ENCODE measurements around the gene NUP62CL. TPM values are rescaled to one million over a fixed set of nuclear protein-coding genes. Genes with fewer than 3 reads are reported as not detected.
A peak's percentile ranks its signal among the peaks of the same experiment; 100 is the strongest.

Gene NUP62CL, protein sequence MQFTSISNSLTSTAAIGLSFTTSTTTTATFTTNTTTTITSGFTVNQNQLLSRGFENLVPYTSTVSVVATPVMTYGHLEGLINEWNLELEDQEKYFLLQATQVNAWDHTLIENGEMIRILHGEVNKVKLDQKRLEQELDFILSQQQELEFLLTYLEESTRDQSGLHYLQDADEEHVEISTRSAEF
- 21.1 TPM for total RNA-seq (2021; ENCODE audit: unreplicated experiment)
- polyA plus RNA-seq (2012): 14.6 and 20.8 TPM in 2 replicates
- Bru-seq, nascent RNA: percentile 68 among the genes with signal in this experiment
- percentile 56 among the genes with signal in this experiment for BruChase-seq, experiment 1, labeled RNA remaining after a 6-hour chase
- percentile 60 among the genes with signal in this experiment for BruChase-seq, experiment 2, labeled RNA remaining after a 2-hour chase
- long read RNA-seq, partial matches to known transcripts: 0 of 5 reads
- long read RNA-seq, other reads (novel, unspliced or antisense): 4 of 5 reads

DNA sequence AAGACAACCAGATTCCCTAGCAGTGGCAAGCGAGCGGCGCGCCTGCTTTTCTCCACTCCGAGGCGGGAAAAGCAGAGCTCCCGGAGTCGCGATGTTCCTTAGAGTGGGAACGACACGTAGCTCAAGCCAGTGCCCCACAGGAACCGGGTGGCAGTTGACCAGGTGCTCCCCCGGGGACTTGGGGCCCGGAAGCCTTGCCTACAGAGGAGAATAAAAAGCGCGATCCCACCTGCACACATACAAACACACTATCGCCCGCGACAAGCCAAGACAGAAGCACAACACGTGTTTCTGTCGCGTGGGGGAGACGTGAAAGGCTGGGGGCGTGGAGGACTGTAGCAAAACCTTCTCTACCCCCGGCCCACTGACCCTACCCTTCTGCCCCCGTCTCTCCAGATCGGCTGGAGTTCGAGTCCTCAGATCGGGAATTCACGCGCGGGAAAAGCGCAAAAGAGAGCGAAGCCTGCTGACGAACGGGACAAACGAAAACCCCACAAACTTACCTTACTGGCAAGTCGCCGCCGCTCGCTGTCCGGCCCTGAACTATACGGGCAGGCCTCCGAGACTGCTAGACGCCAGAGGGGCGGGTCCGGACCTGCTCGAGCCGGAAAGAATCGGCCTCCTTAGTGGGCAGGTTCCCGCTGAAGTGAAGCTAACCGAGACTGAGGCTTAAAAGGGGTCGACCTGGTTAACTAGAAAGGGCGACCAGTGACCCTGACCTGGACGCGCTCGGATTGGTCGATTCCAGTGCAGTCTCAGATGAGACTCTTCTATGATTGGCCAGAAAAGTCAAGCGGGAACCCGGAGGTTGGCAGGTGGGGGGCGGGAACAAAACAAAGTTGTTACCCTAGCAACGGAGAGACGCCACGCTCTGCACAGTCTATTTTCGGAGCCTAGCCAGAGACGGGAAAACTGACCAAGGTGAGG is at the start of gene NUP62CL, which contains the start of gene DNAAF6:
Gene NUP62CL (minus strand): TSS at position 664 of the 927 bp plus-strand sequence. CDS start 31,287 bp downstream, outside the sequence.
Gene DNAAF6 (plus strand): TSS at position 842 of the 927 bp plus-strand sequence. CDS start 6,265 bp downstream, outside the sequence.
- POLR2A ChIA-PET: no interaction called here
- Histone ChIP-seq H3K27ac (ENCODE audit: low read depth, low read length) (peak within 1 kb of the TSS; percentile 65), H3K9ac (ENCODE audit: low read length) (peak within 1 kb of the TSS; percentile 81), H2AFZ (ENCODE audit: low read depth, low read length, poor library complexity, severe bottlenecking) (peak within 1 kb of the TSS; percentile 74), H3K4me1 (ENCODE audit: control insufficient read depth in 1 of 2, insufficient read depth in 2 of 2, low read length in 2 of 2) (peaks cover 0 to 13% of the 10 kb centered on the region in 2 experiments; a peak in 3 of 4 replicates), H3K9me3 (ENCODE audit: control insufficient read depth in 1 of 2, insufficient read depth in 1 of 2, low read depth in 1 of 2, low read length in 2 of 2) (no peaks in the 10 kb centered on the region), H3K9me2 (ENCODE audit: insufficient read depth) (no peaks in the 10 kb centered on the region), H3K36me3 (ENCODE audit: control insufficient read depth in 1 of 2, insufficient read depth in 2 of 2, low read length in 2 of 2) (no peaks in the 10 kb centered on the region), H3K4me2 (ENCODE audit: low read length) (peak within 1 kb of the TSS; percentile 88), H3K79me2 (ENCODE audit: insufficient read depth, low read length) (peaks cover 11% of the 10 kb centered on the region; the same call in 1 of the 2 replicates), H4K20me1 (ENCODE audit: insufficient read depth) (no peaks in the 10 kb centered on the region), H3K4me3 (replicated peaks in 1 of 2; ENCODE audit: low read depth in 1 of 2, low read length in 2 of 2) (peak within 1 kb of the TSS; percentile 66 to 71), H3K27me3 (ENCODE audit: insufficient read depth, low read length) (no peaks in the 10 kb centered on the region)
- ATAC-seq (peak; percentile 95), DNase-seq (ENCODE audit: low read depth, low spot score) (peak; percentile 80)
- intact Hi-C loops (cut with micrococcal nuclease): loop anchor here (10.0 kb wide), 1 partner anchor 71 kb away; no protein-coding TSS in a partner anchor
- RAD21 ChIA-PET (ENCODE audit: low non-redundant PET in 1 of 2, low total read pairs in 2 of 2, uncharacterized antibody in 2 of 2, unreplicated experiment in 2 of 2): no interaction called here
- no TSS peak for BruUV-seq (replicated peaks)
- CTCF ChIA-PET: no interaction called here
- TF ChIP-seq SRF (IDR thresholded peaks at IDR 0.05; ENCODE audit: low read depth): no peak
- TF ChIP-seq, protein P1, sequence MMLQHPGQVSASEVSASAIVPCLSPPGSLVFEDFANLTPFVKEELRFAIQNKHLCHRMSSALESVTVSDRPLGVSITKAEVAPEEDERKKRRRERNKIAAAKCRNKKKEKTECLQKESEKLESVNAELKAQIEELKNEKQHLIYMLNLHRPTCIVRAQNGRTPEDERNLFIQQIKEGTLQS (IDR thresholded peaks at IDR 0.05): no peak
- TF ChIP-seq, protein P2, sequence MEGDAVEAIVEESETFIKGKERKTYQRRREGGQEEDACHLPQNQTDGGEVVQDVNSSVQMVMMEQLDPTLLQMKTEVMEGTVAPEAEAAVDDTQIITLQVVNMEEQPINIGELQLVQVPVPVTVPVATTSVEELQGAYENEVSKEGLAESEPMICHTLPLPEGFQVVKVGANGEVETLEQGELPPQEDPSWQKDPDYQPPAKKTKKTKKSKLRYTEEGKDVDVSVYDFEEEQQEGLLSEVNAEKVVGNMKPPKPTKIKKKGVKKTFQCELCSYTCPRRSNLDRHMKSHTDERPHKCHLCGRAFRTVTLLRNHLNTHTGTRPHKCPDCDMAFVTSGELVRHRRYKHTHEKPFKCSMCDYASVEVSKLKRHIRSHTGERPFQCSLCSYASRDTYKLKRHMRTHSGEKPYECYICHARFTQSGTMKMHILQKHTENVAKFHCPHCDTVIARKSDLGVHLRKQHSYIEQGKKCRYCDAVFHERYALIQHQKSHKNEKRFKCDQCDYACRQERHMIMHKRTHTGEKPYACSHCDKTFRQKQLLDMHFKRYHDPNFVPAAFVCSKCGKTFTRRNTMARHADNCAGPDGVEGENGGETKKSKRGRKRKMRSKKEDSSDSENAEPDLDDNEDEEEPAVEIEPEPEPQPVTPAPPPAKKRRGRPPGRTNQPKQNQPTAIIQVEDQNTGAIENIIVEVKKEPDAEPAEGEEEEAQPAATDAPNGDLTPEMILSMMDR (IDR thresholded peaks at IDR 0.05 in 2 of 3, conservative IDR thresholded peaks at IDR 0.05 in 1 of 3; ENCODE audit: borderline replicate concordance in 1 of 3, insufficient read depth in 1 of 3, low read depth in 2 of 3, low read length in 2 of 3): no peak
- TF ChIP-seq EZH2 (IDR thresholded peaks at IDR 0.05): no peak
- no peak for TF ChIP-seq EZH2phosphoT487 (IDR thresholded peaks at IDR 0.05; ENCODE audit: borderline replicate concordance)
- peak; percentile 71 for TF ChIP-seq POLR2AphosphoS5 (IDR thresholded peaks at IDR 0.05; ENCODE audit: low read depth, low read length)
- TF ChIP-seq TCF7L2 (IDR thresholded peaks at IDR 0.05; ENCODE audit: borderline replicate concordance, extremely low read depth, insufficient read depth, insufficient read length): no peak
- no peak for TF ChIP-seq EGR1 (IDR thresholded peaks at IDR 0.05; ENCODE audit: low read depth)
- TF ChIP-seq, protein P3, sequence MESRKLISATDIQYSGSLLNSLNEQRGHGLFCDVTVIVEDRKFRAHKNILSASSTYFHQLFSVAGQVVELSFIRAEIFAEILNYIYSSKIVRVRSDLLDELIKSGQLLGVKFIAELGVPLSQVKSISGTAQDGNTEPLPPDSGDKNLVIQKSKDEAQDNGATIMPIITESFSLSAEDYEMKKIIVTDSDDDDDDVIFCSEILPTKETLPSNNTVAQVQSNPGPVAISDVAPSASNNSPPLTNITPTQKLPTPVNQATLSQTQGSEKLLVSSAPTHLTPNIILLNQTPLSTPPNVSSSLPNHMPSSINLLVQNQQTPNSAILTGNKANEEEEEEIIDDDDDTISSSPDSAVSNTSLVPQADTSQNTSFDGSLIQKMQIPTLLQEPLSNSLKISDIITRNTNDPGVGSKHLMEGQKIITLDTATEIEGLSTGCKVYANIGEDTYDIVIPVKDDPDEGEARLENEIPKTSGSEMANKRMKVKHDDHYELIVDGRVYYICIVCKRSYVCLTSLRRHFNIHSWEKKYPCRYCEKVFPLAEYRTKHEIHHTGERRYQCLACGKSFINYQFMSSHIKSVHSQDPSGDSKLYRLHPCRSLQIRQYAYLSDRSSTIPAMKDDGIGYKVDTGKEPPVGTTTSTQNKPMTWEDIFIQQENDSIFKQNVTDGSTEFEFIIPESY (IDR thresholded peaks at IDR 0.05; ENCODE audit: extremely low read depth, insufficient replicate concordance, low read length): no peak
- no peak for TF ChIP-seq ZFX (IDR thresholded peaks at IDR 0.05)
- TF ChIP-seq, protein P4, sequence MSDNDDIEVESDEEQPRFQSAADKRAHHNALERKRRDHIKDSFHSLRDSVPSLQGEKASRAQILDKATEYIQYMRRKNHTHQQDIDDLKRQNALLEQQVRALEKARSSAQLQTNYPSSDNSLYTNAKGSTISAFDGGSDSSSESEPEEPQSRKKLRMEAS (IDR thresholded peaks at IDR 0.05): peak; percentile 40; the same call in 1 of the 2 replicates
- peak; percentile 62 for TF ChIP-seq SP1 (IDR thresholded peaks at IDR 0.05; ENCODE audit: low read depth)
- TF ChIP-seq, protein P5, sequence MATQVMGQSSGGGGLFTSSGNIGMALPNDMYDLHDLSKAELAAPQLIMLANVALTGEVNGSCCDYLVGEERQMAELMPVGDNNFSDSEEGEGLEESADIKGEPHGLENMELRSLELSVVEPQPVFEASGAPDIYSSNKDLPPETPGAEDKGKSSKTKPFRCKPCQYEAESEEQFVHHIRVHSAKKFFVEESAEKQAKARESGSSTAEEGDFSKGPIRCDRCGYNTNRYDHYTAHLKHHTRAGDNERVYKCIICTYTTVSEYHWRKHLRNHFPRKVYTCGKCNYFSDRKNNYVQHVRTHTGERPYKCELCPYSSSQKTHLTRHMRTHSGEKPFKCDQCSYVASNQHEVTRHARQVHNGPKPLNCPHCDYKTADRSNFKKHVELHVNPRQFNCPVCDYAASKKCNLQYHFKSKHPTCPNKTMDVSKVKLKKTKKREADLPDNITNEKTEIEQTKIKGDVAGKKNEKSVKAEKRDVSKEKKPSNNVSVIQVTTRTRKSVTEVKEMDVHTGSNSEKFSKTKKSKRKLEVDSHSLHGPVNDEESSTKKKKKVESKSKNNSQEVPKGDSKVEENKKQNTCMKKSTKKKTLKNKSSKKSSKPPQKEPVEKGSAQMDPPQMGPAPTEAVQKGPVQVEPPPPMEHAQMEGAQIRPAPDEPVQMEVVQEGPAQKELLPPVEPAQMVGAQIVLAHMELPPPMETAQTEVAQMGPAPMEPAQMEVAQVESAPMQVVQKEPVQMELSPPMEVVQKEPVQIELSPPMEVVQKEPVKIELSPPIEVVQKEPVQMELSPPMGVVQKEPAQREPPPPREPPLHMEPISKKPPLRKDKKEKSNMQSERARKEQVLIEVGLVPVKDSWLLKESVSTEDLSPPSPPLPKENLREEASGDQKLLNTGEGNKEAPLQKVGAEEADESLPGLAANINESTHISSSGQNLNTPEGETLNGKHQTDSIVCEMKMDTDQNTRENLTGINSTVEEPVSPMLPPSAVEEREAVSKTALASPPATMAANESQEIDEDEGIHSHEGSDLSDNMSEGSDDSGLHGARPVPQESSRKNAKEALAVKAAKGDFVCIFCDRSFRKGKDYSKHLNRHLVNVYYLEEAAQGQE (IDR thresholded peaks at IDR 0.05; ENCODE audit: low read depth): no peak
- no peak for TF ChIP-seq ELF1 (IDR thresholded peaks at IDR 0.05; ENCODE audit: borderline replicate concordance, low read depth)
- no peak for TF ChIP-seq POLR2A (IDR thresholded peaks at IDR 0.05; ENCODE audit: borderline replicate concordance, extremely low read depth, insufficient read depth, insufficient read length)

Measured in HCT116 (cell line).